Caco-2 (cell line): ENCODE data around the gene PPP1R8. TPM values are rescaled to one million over a fixed set of nuclear protein-coding genes. Genes with fewer than 3 reads are reported as not detected.
A peak's percentile ranks its signal among the peaks of the same experiment; 100 is the strongest.

Source experiments
- BruUV-seq: library from RNA; stranded (reverse); fragments of 400-500 nt; replicated peaks from 2 replicates; lab custom pipeline; 2021; lab: Mats Ljungman, UMichigan
- CTCF ChIA-PET: fragments of 300-600 bp; sonication (Branson Sonifier 250); formaldehyde crosslinking; loops from one replicate; lab custom pipeline; 2022; ENCODE audit warnings: antibody characterized with exemption; lab: Charles Lee
- POLR2A ChIA-PET: fragments of 300-600 bp; sonication (Branson Sonifier 250); formaldehyde crosslinking; loops from one replicate; lab custom pipeline; 2022; ENCODE audit warnings: antibody characterized with exemption; lab: Charles Lee
- DNase-seq, 2 experiments: peaks; one replicate each; pipeline versions ENCODE4 v3.0.0 to v3.0.0-alpha.2; 2020 to 2022
- H3K27me3 ChIP-seq: replicated peaks from 2 replicates; pipeline ENCODE4 v1.6.0; 2011; ENCODE audit warnings: low read length; ENCODE audit not compliant: control insufficient read depth, insufficient read depth
- H3K36me3 ChIP-seq: 2 replicates; pipeline ENCODE4 v1.5.1; 2011; ENCODE audit warnings: low read length; ENCODE audit not compliant: control insufficient read depth, insufficient read depth
- H3K4me1 ChIP-seq: fragments of 250-450 bp; sonication (Bioruptor Pico); 2 replicates; pipeline ENCODE4 v1.5.1; 2020; ENCODE audit warnings: mild to moderate bottlenecking
- H3K4me3 ChIP-seq: 2 replicates; pipeline ENCODE4 v1.5.1; 2011; ENCODE audit warnings: low read depth, mild to moderate bottlenecking, control low read depth, low read length
- H3K9me3 ChIP-seq: fragments of 250-450 bp; sonication (Bioruptor Pico); 2 replicates; pipeline ENCODE4 v1.5.1; 2020; ENCODE audit warnings: mild to moderate bottlenecking, moderate library complexity
- H3K27ac Mint-ChIP-seq: one replicate; pipeline ENCODE4 v1.8.0; 2022; ENCODE audit warnings: mixed read lengths; ENCODE audit not compliant: unreplicated experiment
- H3K27me3 Mint-ChIP-seq: one replicate; pipeline ENCODE4 v1.8.0; 2022; ENCODE audit warnings: mixed read lengths; ENCODE audit not compliant: insufficient read depth, unreplicated experiment
- H3K36me3 Mint-ChIP-seq: one replicate; pipeline ENCODE4 v1.8.0; 2022; ENCODE audit warnings: mild to moderate bottlenecking, mixed read lengths; ENCODE audit not compliant: insufficient read depth, unreplicated experiment
- H3K4me1 Mint-ChIP-seq: one replicate; pipeline ENCODE4 v1.8.0; 2022; ENCODE audit warnings: low read depth, mixed read lengths; ENCODE audit not compliant: unreplicated experiment
- H3K4me3 Mint-ChIP-seq: one replicate; pipeline ENCODE4 v1.8.0; 2022; ENCODE audit warnings: mild to moderate bottlenecking, moderate library complexity, mixed read lengths; ENCODE audit not compliant: unreplicated experiment
- H3K9me3 Mint-ChIP-seq: one replicate; pipeline ENCODE4 v1.8.0; 2022; ENCODE audit warnings: mixed read lengths; ENCODE audit not compliant: unreplicated experiment
- intact Hi-C: fragments of 100-400 bp; cut with micrococcal nuclease; formaldehyde crosslinking; loops from one replicate; pipeline ENCODE4 v1.10.0; 2022; ENCODE audit not compliant: unreplicated experiment
- total RNA-seq: library from RNA; stranded (reverse); gene quantifications from 2 replicates; pipeline ENCODE4 v1.2.3, GENCODE V29; 2022
- TF ChIP-seq, protein P1 (sequence below), 2 experiments: fragments of 200-600 bp in 1 of 2; IDR thresholded peaks; 1 replicate in 1 of 2; 2 replicates in 1 of 2; pipeline versions ENCODE4 v1.5.1 to v1.8.0; 2011 to 2022; ENCODE audit warnings: antibody characterized with exemption in 1 of 2, control low read depth in 1 of 2, inconsistent platforms in 1 of 2, low read depth in 1 of 2, low read length in 1 of 2, mild to moderate bottlenecking in 1 of 2, moderate library complexity in 1 of 2; ENCODE audit not compliant: insufficient read depth in 1 of 2, severe bottlenecking in 1 of 2, unreplicated experiment in 1 of 2

The PPP1R8 gene
- total RNA-seq, 1 experiment from 2014 or later: 37.2 TPM

DNA sequence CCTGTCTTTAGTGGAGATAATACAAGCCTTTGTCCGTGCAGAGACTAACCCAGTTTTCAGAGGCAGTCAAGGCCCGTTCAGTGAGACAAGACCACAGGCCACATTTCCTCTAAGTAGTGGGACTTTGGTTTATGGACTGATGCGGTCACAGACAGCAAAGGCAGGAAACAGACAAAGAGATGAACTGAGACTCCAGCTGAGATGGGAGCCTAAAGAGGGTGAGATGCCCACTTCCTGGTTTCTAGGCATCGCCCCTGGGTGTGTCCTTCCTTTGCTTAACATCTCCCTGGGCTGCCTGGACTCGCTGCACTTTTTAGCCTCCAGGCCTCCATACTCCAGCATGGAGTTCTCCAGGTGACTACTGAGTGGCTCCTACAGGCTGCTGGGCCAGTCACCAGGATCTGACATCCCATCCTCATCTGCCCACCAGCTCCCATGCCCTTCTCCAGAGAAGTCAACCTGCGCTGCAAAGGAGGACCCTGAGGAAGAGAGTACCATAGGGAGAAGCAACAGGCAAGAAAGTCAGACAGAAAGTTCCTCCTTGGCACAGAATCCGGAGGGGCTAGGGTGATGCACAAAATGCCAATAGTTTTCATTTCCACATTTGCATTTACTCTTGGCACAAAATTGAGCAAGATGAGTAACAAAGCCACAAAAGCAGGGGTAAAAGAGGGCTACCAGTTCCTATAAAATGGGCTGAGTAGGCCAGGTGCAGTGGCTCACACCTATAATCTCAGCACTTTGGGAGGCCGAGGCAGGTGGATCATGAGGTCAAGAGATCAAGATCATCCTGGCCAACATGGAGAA is 56.8 kb downstream of the PPP1R8 start:
- POLR2A ChIA-PET: no interaction called here
- H3K4me3 ChIP-seq: no peak overlapping the region
- Mint-ChIP-seq H3K27me3 (no peaks in the 10 kb centered on the region), H3K4me3 (no peak overlapping the region), H3K9me3 (no peaks in the 10 kb centered on the region), H3K4me1 (no peaks in the 10 kb centered on the region), H3K27ac (no peak overlapping the region), H3K36me3 (peaks cover 21% of the 10 kb centered on the region)
- DNase-seq: no peak
- no peaks in the 10 kb centered on the region for H3K4me1 ChIP-seq
- intact Hi-C loops: no loop called here
- H3K36me3 ChIP-seq: no peaks in the 10 kb centered on the region
- BruUV-seq: no TSS peak
- H3K9me3 ChIP-seq: no peaks in the 10 kb centered on the region
- no peaks in the 10 kb centered on the region for H3K27me3 ChIP-seq
- TF ChIP-seq, protein P1, sequence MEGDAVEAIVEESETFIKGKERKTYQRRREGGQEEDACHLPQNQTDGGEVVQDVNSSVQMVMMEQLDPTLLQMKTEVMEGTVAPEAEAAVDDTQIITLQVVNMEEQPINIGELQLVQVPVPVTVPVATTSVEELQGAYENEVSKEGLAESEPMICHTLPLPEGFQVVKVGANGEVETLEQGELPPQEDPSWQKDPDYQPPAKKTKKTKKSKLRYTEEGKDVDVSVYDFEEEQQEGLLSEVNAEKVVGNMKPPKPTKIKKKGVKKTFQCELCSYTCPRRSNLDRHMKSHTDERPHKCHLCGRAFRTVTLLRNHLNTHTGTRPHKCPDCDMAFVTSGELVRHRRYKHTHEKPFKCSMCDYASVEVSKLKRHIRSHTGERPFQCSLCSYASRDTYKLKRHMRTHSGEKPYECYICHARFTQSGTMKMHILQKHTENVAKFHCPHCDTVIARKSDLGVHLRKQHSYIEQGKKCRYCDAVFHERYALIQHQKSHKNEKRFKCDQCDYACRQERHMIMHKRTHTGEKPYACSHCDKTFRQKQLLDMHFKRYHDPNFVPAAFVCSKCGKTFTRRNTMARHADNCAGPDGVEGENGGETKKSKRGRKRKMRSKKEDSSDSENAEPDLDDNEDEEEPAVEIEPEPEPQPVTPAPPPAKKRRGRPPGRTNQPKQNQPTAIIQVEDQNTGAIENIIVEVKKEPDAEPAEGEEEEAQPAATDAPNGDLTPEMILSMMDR (IDR thresholded peaks at IDR 0.05; ENCODE audit: insufficient read depth in 1 of 2, low read depth in 1 of 2, low read length in 1 of 2, severe bottlenecking in 1 of 2, unreplicated experiment in 1 of 2): no peak
- CTCF ChIA-PET: no interaction called here

DNA sequence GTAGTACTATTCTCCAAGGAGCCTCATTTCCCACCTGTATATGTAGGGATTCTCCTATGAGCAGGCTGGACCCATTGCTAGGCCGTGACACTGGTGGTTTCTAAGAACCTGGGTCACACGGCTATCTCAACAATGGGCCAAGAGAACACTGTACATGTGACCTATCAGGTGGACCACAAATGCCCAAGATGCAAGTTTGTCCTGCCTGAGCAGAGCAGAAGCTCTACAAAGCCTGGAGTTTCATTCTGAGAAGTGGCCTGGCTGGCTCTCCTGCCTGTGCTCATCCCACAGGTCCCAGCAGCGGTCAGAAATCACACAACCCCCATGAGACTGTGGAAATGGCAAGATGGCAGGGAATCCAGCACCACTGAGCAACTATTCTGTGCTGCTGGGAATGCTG is 58.9 kb downstream of the PPP1R8 start:
- POLR2A ChIA-PET: no interaction called here
- Histone ChIP-seq H3K27me3 (no peaks in the 10 kb centered on the region), H3K36me3 (no peaks in the 10 kb centered on the region), H3K4me1 (no peaks in the 10 kb centered on the region), H3K4me3 (no peak overlapping the region), H3K9me3 (no peaks in the 10 kb centered on the region)
- CTCF ChIA-PET: no interaction called here
- no TSS peak for BruUV-seq
- Mint-ChIP-seq H3K27ac (no peak overlapping the region), H3K4me3 (no peak overlapping the region), H3K36me3 (peaks cover 30% of the 10 kb centered on the region), H3K4me1 (no peaks in the 10 kb centered on the region), H3K27me3 (no peaks in the 10 kb centered on the region), H3K9me3 (no peaks in the 10 kb centered on the region)
- DNase-seq: no peak
- TF ChIP-seq, protein P1 (IDR thresholded peaks at IDR 0.05; ENCODE audit: insufficient read depth in 1 of 2, low read depth in 1 of 2, low read length in 1 of 2, severe bottlenecking in 1 of 2, unreplicated experiment in 1 of 2): no peak
- intact Hi-C loops: no loop called here

DNA sequence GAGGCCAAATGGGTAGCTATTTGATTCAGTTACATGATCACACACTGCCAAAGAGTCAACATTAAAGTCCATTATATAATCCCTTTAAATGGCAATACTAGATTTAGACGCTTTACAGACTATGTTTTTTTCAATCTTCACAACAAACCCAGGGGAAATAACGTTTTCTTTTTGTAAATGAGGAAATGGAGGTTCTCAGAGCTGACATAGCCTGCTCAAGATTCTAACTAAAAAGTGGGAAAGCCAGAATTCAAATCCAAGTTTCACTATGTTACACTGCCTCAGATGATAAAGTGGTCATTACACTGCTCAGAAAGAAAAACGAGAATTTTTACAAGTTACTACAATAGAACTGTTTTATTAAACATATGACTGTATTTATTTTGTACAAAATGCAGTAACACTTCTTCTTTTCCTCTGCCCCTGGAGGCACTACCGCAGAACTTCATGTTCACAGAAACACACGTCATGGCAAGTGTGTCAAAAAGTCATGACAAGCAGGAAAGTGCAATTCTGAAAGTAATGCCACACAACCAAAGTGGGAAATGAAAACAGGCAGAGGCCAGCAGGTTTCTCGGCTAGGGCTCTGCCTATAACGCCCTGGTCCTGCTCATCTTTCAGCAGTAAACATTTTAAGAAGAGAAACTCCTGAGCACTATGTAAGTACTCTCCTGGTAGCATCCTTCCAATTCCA is 60.8 kb downstream of the PPP1R8 start:
- H3K9me3 ChIP-seq: no peaks in the 10 kb centered on the region
- H3K36me3 ChIP-seq: no peaks in the 10 kb centered on the region
- no peaks in the 10 kb centered on the region for H3K27me3 ChIP-seq
- no peaks in the 10 kb centered on the region for H3K4me1 ChIP-seq
- DNase-seq: no peak
- no peak overlapping the region for H3K27ac Mint-ChIP-seq
- TF ChIP-seq, protein P1 (IDR thresholded peaks at IDR 0.05; ENCODE audit: insufficient read depth in 1 of 2, low read depth in 1 of 2, low read length in 1 of 2, severe bottlenecking in 1 of 2, unreplicated experiment in 1 of 2): no peak
- intact Hi-C loops: no loop called here
- peaks cover 47% of the 10 kb centered on the region for H3K36me3 Mint-ChIP-seq
- H3K9me3 Mint-ChIP-seq: no peaks in the 10 kb centered on the region
- no peak overlapping the region for H3K4me3 ChIP-seq
- H3K27me3 Mint-ChIP-seq: no peaks in the 10 kb centered on the region
- BruUV-seq: TSS peak; percentile 44
- ChIA-PET POLR2A (no interaction called here), CTCF (no interaction called here)
- H3K4me1 Mint-ChIP-seq: no peaks in the 10 kb centered on the region
- no peak overlapping the region for H3K4me3 Mint-ChIP-seq
